NCI-H524 treated with DMSO at 0.1 percent for 48 hours (cell line): ENCODE data around the gene CENPN.

Source experiments
- DNase-seq: peaks from one replicate; lab custom pipeline; 2025; lab: John Stamatoyannopoulos, UW

Gene CENPN

GRCh38 chr16:81029930-81030604, 23.1 kb downstream of the CENPN start:
- no peak for DNase-seq

GRCh38 chr16:81035398-81035974, 28.5 kb downstream of the CENPN start, which contains the start of gene ATMIN:
Gene ATMIN (plus strand): TSS chr16:81035842. CDS start chr16:81035871, 29 bp downstream.
- no peak for DNase-seq

GRCh38 chr16:81035975-81036750, 29.1 kb downstream of the CENPN start:
- no peak for DNase-seq

GRCh38 chr16:81036751-81037350, 29.8 kb downstream of the CENPN start:
- no peak for DNase-seq

- no peak for DNase-seq
Observed at GRCh38 chr16:81040131-81040530, 33.1 kb downstream of the CENPN start.

- no peak for DNase-seq
Observed at GRCh38 chr16:81040842-81041241, 33.8 kb downstream of the CENPN start.

- DNase-seq: no peak
Observed at GRCh38 chr16:81041696-81042095, 34.7 kb downstream of the CENPN start.

- no peak for DNase-seq
Observed at GRCh38 chr16:81042821-81043220, 35.8 kb downstream of the CENPN start.

- DNase-seq: no peak
Observed at GRCh38 chr16:81053761-81054160, 46.7 kb downstream of the CENPN start.

- no peak for DNase-seq
Observed at GRCh38 chr16:81060576-81061306, 53.7 kb downstream of the CENPN start.

- DNase-seq: no peak
Observed at GRCh38 chr16:81061307-81061640, 54.3 kb downstream of the CENPN start.

- no peak for DNase-seq
Observed at GRCh38 chr16:81061871-81062608, 55.0 kb downstream of the CENPN start.

- no peak for DNase-seq
Observed at GRCh38 chr16:81066681-81067080, 59.7 kb downstream of the CENPN start.

- no peak for DNase-seq
Observed at GRCh38 chr16:81067166-81067565, 60.2 kb downstream of the CENPN start.

GRCh38 chr16:81069063-81069462, 62.0 kb downstream of the CENPN start:
- no peak for DNase-seq

GRCh38 chr16:81070979-81071378, 64.0 kb downstream of the CENPN start:
- DNase-seq: no peak

- DNase-seq: no peak
Observed at GRCh38 chr16:81071805-81072204, 64.8 kb downstream of the CENPN start.

- no peak for DNase-seq
Observed at GRCh38 chr16:81073560-81074330, 66.7 kb downstream of the CENPN start.

- DNase-seq: peak; percentile 34
Observed at GRCh38 chr16:81076566-81077075, 69.6 kb downstream of the CENPN start.
